ENCODE data around the gene FAF2. TPM values are rescaled to one million over a fixed set of nuclear protein-coding genes. Genes with fewer than 3 reads are reported as not detected.
A peak's percentile ranks its signal among the peaks of the same experiment; 100 is the strongest.

FAF2 gene
- total RNA-seq, 1 experiment from 2014 or later, result 78.4 TPM

DNA sequence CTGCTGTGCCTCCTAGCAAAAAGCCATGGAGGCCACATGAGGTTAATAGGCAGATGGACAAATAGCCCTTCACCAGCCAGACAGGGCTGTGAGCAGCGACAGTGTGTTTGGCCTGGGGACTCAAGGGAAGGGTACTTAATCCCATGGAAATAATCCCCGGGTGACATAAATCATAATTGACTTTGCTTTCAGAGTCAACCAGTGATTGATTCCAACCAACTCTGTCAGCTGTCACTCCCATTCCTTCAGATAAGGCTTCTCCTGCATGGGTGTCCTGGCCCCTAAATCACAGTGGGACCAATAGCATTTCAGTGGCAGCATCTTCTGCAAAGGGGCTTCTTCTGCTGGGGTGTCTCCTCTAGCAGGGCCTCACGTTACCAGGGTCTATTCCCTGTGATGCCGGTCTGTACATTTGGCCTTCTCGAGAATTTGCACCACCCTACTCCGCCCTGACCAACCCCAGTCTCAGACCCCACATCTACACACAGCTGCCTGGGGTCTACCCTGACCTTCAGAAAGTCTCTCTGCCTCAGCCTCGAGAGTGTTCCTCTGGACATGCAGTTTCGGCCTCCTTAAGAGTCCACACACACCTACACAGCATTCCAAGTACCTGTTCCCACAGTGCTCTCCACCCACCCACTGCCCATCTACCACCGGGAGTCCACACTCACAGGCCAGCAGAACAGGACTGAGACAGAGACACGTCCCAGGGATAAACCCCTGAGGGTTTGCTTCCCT, 35.5 kb upstream of the FAF2 start:
- Histone ChIP-seq H3K27me3 (replicated peaks) (no peaks in the 10 kb centered on the region), H3K4me1 (replicated peaks) (peaks cover 24% of the 10 kb centered on the region), H3K4me3 (no peak overlapping the region), H3K36me3 (peaks cover 30% of the 10 kb centered on the region), H3K9me3 (replicated peaks) (peaks cover 3% of the 10 kb centered on the region; the same call in 1 of the 2 replicates), H3K27ac (no peak overlapping the region)
- DNase-seq (ENCODE audit: low read depth in 1 of 2, low spot score in 2 of 2), result no peak

DNA sequence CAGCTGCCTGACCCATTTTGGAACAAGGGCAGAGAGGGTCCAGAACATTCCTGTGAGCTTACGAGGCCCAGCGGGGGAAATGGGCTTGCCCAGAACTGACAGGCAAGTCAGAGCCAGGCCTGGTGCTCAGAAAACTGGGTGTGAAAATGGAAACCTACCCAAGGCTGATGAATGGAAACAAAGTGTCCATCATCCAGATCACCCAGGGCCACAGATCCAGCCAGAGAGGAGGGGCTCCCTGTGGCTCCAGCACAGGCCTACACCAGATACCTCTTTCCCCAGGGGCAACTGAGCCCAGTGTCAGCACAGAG, 35.0 kb upstream of the FAF2 start:
- no peak overlapping the region for H3K4me3 ChIP-seq
- H3K9me3 ChIP-seq (replicated peaks), result peaks cover 3% of the 10 kb centered on the region; the same call in 1 of the 2 replicates
- H3K4me1 ChIP-seq (replicated peaks), result peaks cover 24% of the 10 kb centered on the region
- no peak overlapping the region for H3K27ac ChIP-seq
- no peaks in the 10 kb centered on the region for H3K27me3 ChIP-seq (replicated peaks)
- DNase-seq (ENCODE audit: low read depth in 1 of 2, low spot score in 2 of 2), result no peak
- peaks cover 28% of the 10 kb centered on the region for H3K36me3 ChIP-seq

DNA sequence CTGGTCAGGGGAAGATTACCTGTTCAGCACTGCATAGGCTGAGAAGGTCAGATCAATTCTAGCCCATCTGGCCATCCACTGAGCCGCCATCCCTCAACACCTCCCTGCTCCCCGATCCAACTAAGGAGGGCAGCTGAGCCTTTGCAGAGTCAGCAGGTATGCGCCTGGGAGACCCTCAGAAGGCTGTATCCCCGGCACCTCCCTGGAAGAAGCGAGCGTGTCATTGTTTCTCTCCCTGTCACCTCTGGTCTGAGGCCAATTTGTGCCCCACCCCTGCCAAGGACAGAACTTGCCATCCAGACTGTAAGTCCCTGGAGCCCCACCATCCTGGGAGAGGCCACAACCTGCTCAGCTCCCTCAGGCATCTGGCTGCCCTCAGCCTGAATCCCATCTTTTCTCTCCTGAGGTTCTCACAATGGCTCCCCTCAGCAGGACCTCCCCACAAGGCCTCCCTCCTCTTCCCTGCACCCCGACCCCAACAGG, 34.4 kb upstream of the FAF2 start:
- peaks cover 24% of the 10 kb centered on the region for H3K4me1 ChIP-seq (replicated peaks)
- H3K27me3 ChIP-seq (replicated peaks), result no peaks in the 10 kb centered on the region
- H3K36me3 ChIP-seq, result peaks cover 28% of the 10 kb centered on the region
- peaks cover 3% of the 10 kb centered on the region; the same call in 1 of the 2 replicates for H3K9me3 ChIP-seq (replicated peaks)
- H3K27ac ChIP-seq, result no peak overlapping the region
- no peak overlapping the region for H3K4me3 ChIP-seq
- no peak for DNase-seq (ENCODE audit: low read depth in 1 of 2, low spot score in 2 of 2)

DNA sequence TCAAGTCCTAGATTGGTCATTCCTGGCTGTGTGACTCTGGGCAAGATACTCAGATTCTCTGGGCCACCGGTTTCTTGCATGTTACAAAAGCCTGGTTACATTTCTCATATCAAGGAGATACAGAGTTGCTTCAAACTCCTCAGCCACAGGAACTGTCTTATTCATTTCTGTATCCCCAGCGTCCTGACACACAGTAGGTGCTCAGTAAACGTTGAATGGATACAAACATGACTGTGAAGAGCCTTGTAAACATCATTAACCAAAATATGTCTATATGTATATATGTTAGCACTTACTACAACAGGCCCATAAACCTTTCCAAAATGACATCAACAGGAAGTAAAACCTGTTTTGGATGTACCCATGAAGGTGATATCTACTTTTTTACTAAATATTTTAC, 33.5 kb upstream of the FAF2 start:
- Histone ChIP-seq H3K9me3 (replicated peaks) (peaks cover 3% of the 10 kb centered on the region; the same call in 1 of the 2 replicates), H3K4me3 (no peak overlapping the region), H3K27me3 (replicated peaks) (no peaks in the 10 kb centered on the region), H3K36me3 (peaks cover 24% of the 10 kb centered on the region), H3K27ac (no peak overlapping the region), H3K4me1 (replicated peaks) (peaks cover 24% of the 10 kb centered on the region)
- DNase-seq (ENCODE audit: low read depth in 1 of 2, low spot score in 2 of 2), result no peak

DNA sequence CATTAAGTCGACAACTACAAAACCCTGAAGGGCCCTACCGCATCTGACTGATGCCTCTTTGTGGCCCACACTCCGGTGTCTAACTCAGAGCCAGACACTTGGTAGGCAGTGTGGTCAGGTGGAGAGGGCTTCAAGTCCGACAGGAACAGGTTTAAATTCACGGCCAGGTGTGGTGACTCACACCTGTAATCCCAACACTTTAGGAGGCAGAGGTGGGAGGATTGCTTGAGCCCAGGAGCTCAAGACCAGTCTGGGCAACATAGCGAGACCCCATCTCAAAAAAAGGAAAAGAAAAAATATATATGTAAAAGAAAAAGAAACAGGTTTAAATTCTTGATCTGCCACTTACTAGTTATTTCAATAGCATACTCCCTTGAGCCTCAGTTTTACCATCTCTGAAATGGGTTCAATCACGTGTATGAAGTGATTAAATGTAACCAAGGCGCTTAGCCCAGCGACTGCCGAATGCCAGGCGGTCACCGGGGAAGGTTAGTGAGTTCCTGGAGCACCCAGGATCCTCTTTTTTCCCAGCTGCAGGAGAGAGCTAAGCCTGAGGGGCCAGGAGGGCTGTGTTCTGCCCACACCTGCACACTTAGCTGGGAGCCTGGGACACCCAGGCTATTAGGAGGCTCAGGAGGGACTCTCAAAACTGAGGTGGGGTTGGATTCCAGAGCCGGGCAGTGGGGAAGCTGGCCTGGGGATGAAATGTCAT, 32.8 kb upstream of the FAF2 start:
- no peaks in the 10 kb centered on the region for H3K27me3 ChIP-seq (replicated peaks)

DNA sequence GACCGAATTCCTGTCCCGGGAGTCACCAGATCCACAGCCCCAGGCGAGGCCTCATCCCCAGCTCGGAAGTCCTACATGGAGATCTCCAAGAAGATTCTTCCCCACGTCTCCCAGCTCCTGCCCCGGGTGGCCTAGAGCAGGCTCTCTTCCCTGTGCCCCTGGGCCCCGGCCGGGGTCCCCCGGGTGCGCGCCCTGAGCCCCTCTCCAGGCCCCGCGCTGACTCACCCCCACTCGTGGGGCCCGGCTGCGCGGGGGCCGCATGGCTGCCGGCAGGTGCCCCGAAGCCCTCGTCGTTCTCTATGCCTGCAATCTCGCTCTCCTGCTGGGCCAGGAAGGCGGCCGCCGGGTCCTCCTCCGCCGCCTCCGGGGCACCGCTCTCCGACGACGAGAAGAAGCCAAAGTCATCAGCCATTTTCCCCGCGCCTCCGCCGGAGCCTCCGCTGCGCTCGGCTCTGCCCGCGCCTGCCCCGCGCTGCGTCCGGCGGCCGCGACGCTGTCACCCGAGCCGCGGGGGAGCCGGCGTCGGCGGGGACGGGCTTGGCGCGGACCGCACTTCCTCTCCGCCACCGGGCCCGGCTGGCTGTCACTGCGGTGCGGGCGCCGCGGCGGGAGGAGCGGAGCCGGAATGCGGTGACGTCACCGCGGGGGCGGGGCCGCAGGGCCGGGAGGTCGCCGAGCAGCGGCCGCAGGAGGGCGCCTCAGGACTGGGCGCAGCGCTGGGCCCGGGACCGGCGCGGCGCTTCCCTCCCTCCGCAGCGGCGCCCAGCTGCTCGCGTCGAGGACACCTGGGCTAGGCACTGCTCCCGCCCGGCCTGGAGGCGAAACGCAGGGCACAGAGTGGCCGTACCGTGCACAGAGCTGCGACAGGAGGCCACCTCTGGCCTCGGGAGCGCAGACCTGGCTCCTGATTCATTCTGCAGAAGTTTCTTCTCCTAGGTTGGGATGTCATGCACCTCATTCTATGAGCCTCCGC, 31.9 kb upstream of the FAF2 start, which contains the start of gene CLTB:
TSS of gene CLTB (minus strand) at position 588 of the 973 bp plus-strand sequence. CDS start at position 412, 176 bp downstream.
- peak; percentile 90 for DNase-seq (ENCODE audit: low read depth in 1 of 2, low spot score in 2 of 2)
- peaks cover 13% of the 10 kb centered on the region for H3K36me3 ChIP-seq
- H3K27ac ChIP-seq, result peak within 1 kb of the TSS; percentile 86
- H3K27me3 ChIP-seq (replicated peaks), result 0 out of 2 replicates have a peak, but pooled peaks cover 2% of the 10 kb centered on the region
- H3K4me1 ChIP-seq (replicated peaks), result peaks cover 24% of the 10 kb centered on the region
- peaks cover 14% of the 10 kb centered on the region for H3K9me3 ChIP-seq (replicated peaks)
- H3K4me3 ChIP-seq, result peak within 1 kb of the TSS; percentile 98

More for the DNA sequence above, 32.8 kb upstream of the FAF2 start:
- H3K4me3 ChIP-seq, result peak overlapping the region; percentile 98
- no peak for DNase-seq (ENCODE audit: low read depth in 1 of 2, low spot score in 2 of 2)
- peaks cover 5% of the 10 kb centered on the region; the same call in 1 of the 2 replicates for H3K9me3 ChIP-seq (replicated peaks)
- peaks cover 24% of the 10 kb centered on the region for H3K4me1 ChIP-seq (replicated peaks)
- H3K36me3 ChIP-seq, result peaks cover 17% of the 10 kb centered on the region
- H3K27ac ChIP-seq, result peak overlapping the region; percentile 86

DNA sequence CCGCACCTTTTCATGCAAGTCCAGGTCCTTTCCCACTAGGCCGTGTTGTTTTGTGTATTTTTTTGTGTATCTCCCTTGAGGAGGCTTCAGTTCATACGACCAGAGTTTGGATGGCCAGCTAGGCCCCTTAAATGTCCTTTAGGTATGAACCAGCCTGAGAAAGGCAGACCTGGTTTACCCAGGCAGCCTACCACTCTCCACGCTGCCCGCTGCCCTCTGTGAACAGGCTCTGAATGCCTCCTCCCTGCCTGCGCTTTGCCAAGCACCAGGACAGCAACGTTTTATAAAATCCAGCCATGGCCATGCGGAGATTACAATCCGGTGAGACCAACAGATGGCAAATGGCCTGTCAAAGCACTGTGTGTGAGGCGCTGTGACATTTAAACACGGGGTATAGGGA, 31.2 kb upstream of the FAF2 start:
- Histone ChIP-seq H3K36me3 (peaks cover 9% of the 10 kb centered on the region), H3K27ac (no peak overlapping the region), H3K4me3 (peak overlapping the region; percentile 98), H3K27me3 (replicated peaks) (0 out of 2 replicates have a peak, but pooled peaks cover 2% of the 10 kb centered on the region), H3K9me3 (replicated peaks) (peaks cover 15% of the 10 kb centered on the region), H3K4me1 (replicated peaks) (peaks cover 21% of the 10 kb centered on the region)
- DNase-seq (ENCODE audit: low read depth in 1 of 2, low spot score in 2 of 2), result no peak

DNA sequence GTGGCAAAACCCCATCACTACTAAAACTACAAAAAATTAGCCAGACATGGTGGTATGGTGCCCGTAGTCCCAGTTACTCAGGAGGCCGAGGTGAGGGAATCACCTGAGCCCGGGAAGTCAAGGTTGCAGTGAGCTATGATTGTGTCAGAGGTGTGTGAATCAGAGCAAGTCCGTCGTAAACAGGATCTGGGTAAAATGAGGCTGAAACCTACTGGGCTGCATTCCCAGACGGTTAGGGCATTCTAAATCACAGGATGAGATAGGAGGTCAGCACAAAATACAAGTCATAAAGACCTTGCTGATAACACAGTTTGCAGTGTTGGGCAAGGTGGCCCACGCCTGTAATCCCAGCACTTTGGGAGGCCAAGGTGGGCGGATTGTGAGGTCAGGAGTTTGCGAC, 29.9 kb upstream of the FAF2 start:
- DNase-seq (ENCODE audit: low read depth in 1 of 2, low spot score in 2 of 2), result no peak
- Histone ChIP-seq H3K36me3 (peaks cover 9% of the 10 kb centered on the region), H3K4me1 (replicated peaks) (peaks cover 21% of the 10 kb centered on the region), H3K4me3 (no peak overlapping the region), H3K9me3 (replicated peaks) (peaks cover 15% of the 10 kb centered on the region), H3K27ac (no peak overlapping the region), H3K27me3 (replicated peaks) (0 out of 2 replicates have a peak, but pooled peaks cover 5% of the 10 kb centered on the region)

DNA sequence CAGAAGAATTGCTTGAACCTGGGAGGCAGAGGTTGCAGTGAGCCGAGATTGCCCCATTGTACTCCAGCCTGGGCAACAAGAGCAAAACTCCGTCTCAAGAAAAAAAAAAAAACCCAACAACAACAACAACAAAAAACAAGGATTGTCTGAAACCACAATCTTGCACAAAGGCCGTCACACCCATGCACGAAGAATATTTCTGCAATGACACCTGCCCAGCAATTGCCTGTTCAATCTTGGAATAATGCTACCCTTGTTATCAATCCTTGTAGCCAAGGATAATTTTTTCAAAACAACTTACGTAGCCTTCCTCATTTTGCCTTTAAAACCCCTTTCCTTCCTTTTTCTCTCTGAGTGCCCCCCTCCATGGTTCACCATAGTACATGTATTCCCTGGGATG, 28.1 kb upstream of the FAF2 start:
- H3K4me3 ChIP-seq, result no peak overlapping the region
- H3K36me3 ChIP-seq, result peaks cover 9% of the 10 kb centered on the region
- DNase-seq (ENCODE audit: low read depth in 1 of 2, low spot score in 2 of 2), result no peak
- peaks cover 15% of the 10 kb centered on the region for H3K9me3 ChIP-seq (replicated peaks)
- H3K27me3 ChIP-seq (replicated peaks), result 0 out of 2 replicates have a peak, but pooled peaks cover 5% of the 10 kb centered on the region
- peaks cover 20% of the 10 kb centered on the region for H3K4me1 ChIP-seq (replicated peaks)
- H3K27ac ChIP-seq, result no peak overlapping the region

DNA sequence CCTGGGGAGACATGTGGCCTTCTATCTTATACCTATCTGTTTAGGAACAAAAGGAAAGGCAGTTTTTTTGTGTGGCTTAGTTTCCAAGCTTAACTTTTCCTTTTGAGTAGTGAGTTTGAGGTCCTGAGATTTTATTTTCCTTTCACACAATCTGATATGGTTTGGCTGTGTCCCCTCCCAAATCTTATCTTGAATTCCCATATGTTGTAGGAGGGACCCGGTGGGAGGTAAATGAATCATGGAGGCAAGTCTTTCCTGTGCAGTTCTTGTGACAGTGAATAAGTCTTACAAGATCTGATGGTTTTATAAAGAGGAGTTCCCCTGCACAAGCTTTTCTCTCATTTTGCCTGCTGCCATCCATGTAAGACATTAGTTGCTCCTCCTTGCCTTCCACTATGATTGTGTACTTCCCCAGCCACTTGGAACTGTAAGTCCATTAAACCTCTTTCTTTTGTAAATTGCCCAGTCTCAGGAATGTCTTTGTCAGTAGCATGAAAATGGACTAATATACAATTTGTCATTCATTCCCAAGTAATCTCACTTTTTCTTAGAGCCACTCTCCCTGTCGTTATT, 27.1 kb upstream of the FAF2 start:
- Histone ChIP-seq H3K4me3 (no peak overlapping the region), H3K27me3 (replicated peaks) (0 out of 2 replicates have a peak, but pooled peaks cover 5% of the 10 kb centered on the region), H3K27ac (no peak overlapping the region), H3K4me1 (replicated peaks) (peaks cover 11% of the 10 kb centered on the region), H3K9me3 (replicated peaks) (peaks cover 15% of the 10 kb centered on the region), H3K36me3 (peaks cover 6% of the 10 kb centered on the region)
- no peak for DNase-seq (ENCODE audit: low read depth in 1 of 2, low spot score in 2 of 2)

DNA sequence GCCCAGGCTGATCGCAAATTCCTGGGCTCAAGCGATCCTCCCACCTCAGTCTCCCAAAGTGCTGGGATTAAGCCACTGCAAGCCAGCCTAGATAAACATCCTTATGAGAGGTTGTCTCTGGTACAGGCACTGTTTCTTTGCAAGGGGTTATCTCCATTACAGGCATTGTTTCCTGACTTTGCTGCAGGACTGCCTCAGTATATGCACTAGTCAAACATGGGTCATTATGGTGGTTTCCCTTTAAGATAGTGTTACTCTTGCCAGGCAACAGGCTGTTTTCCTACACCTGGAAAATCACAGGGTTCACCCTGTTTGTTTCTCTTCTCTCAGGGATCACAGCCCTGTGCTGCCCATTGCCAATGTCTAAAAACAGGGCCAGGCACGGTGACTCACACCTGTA, 24.0 kb upstream of the FAF2 start:
- DNase-seq (ENCODE audit: low read depth in 1 of 2, low spot score in 2 of 2), result no peak
- Histone ChIP-seq H3K4me3 (no peak overlapping the region), H3K9me3 (replicated peaks) (peaks cover 12% of the 10 kb centered on the region), H3K36me3 (no peaks in the 10 kb centered on the region), H3K4me1 (replicated peaks) (peaks cover 4% of the 10 kb centered on the region), H3K27ac (no peak overlapping the region), H3K27me3 (replicated peaks) (0 out of 2 replicates have a peak, but pooled peaks cover 5% of the 10 kb centered on the region)

DNA sequence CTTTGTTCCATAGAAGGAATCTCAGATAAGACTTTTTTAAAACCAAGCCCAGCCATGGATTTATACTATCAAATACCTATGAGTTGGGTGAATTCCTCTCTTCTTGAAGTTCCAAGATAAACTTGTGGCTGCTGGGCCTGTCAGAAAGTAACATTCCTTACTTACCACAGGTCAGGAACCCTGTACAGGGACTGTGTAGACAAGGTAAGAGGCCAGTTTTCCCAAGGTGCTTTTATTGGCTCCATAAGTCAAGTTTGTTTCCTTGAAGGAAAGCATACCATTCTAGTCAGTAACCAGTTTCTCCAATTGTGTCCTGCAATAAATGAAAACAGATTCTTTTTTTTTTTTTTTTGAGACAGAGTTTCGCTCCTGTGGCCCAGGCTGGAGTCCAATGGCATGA, 23.0 kb upstream of the FAF2 start:
- Histone ChIP-seq H3K9me3 (replicated peaks) (peaks cover 12% of the 10 kb centered on the region), H3K27ac (no peak overlapping the region), H3K4me1 (replicated peaks) (peaks cover 4% of the 10 kb centered on the region), H3K36me3 (no peaks in the 10 kb centered on the region), H3K4me3 (no peak overlapping the region), H3K27me3 (replicated peaks) (0 out of 2 replicates have a peak, but pooled peaks cover 5% of the 10 kb centered on the region)
- no peak for DNase-seq (ENCODE audit: low read depth in 1 of 2, low spot score in 2 of 2)

DNA sequence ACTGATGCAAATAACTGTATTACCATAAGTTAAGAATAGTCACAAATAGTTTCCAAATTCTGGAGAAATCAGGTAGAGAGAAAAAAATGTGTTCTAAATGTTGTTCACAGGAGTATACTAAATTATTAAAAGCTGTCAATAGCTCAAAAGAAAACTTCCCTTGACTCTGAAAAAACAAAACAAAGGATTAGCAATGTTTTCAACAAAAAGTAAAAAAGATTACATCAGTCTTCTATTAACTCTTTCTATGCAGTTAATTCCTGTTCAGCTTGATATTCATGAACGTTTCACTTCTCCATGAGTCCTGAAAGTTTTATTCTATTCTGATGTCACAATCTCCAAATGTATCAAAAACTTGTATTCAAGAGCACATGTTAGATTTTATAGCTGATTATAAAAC, 22.4 kb upstream of the FAF2 start:
- Histone ChIP-seq H3K36me3 (no peaks in the 10 kb centered on the region), H3K27ac (no peak overlapping the region), H3K9me3 (replicated peaks) (peaks cover 6% of the 10 kb centered on the region), H3K4me1 (replicated peaks) (peaks cover 4% of the 10 kb centered on the region), H3K4me3 (no peak overlapping the region), H3K27me3 (replicated peaks) (0 out of 2 replicates have a peak, but pooled peaks cover 5% of the 10 kb centered on the region)
- no peak for DNase-seq (ENCODE audit: low read depth in 1 of 2, low spot score in 2 of 2)

All from SJSA1 (cell line).